ENCODE results near the gene TEC. TPM values are rescaled to one million over a fixed set of nuclear protein-coding genes. Genes with fewer than 3 reads are reported as not detected.

Gene TEC
- polyA plus RNA-seq, 1 donor (not counting 4 experiments of a cell fraction or from before 2014, with no cell fraction given) = 0.39 TPM

GRCh38 chr4:48297256-48297846, 27.7 kb upstream of the TEC start:
- H3K27ac ChIP-seq (ENCODE audit: control insufficient read depth, insufficient read depth, low read length) = no peak overlapping the region
- dilution Hi-C loops (cut with MboI; ENCODE audit: extremely low pct_ligation_motif_present, low sequenced_read_pairs) = no loop called here
- H3K4me3 ChIP-seq (ENCODE audit: control insufficient read depth in 2 of 3, extremely low read depth in 1 of 3, insufficient read depth in 2 of 3, low read depth in 1 of 3, low read length in 3 of 3) = no peak overlapping the region
- H3K9ac ChIP-seq (ENCODE audit: control insufficient read depth, extremely low read depth, insufficient read depth, low read length) = no peak overlapping the region
- H3K36me3 ChIP-seq (ENCODE audit: control insufficient read depth in 2 of 2, extremely low read depth in 1 of 2, insufficient read depth in 2 of 2, low read length in 2 of 2) = no peaks in the 10 kb centered on the region
- no peak overlapping the region for H3K4me2 ChIP-seq (ENCODE audit: control insufficient read depth, extremely low read depth, insufficient read depth, low read depth, low read length)
- no peaks in the 10 kb centered on the region for H3K4me1 ChIP-seq (ENCODE audit: control insufficient read depth, extremely low read depth, insufficient read depth, low read length)
- H3K9me3 ChIP-seq (ENCODE audit: control insufficient read depth, low read depth, low read length) = no peaks in the 10 kb centered on the region
- no peak overlapping the region for H2AFZ ChIP-seq (ENCODE audit: control insufficient read depth, low read length)
- H4K20me1 ChIP-seq (ENCODE audit: control insufficient read depth, extremely low read depth, insufficient read depth, low read length) = no peaks in the 10 kb centered on the region
- H3K27me3 ChIP-seq (ENCODE audit: control insufficient read depth, extremely low read depth, insufficient read depth, low read length) = no peaks in the 10 kb centered on the region
- no peaks in the 10 kb centered on the region for H3K79me2 ChIP-seq (ENCODE audit: control insufficient read depth, insufficient read depth, low read length)
- TF ChIP-seq EZH2 (IDR thresholded peaks at IDR 0.05; ENCODE audit: low read length) = no peak
- TF ChIP-seq CTCF (optimal IDR thresholded peaks at IDR 0.05 in 1 of 3, IDR thresholded peaks at IDR 0.05 in 1 of 3, conservative IDR thresholded peaks at IDR 0.05 in 1 of 3; ENCODE audit: extremely low read depth in 1 of 3, insufficient read depth in 2 of 3, low read length in 3 of 3) = no peak
- H3K9me1 ChIP-seq (ENCODE audit: control insufficient read depth, extremely low read depth, insufficient read depth, low read length) = no peaks in the 10 kb centered on the region
- FAIRE-seq = no peak
- DNase-seq (ENCODE audit: low read depth, low spot score) = no peak

GRCh38 chr4:48296365-48296764, 26.7 kb upstream of the TEC start:
- dilution Hi-C loops (cut with MboI; ENCODE audit: extremely low pct_ligation_motif_present, low sequenced_read_pairs) = no loop called here
- Histone ChIP-seq H3K4me1 (ENCODE audit: control insufficient read depth, extremely low read depth, insufficient read depth, low read length) (no peaks in the 10 kb centered on the region), H3K9me1 (ENCODE audit: control insufficient read depth, extremely low read depth, insufficient read depth, low read length) (no peaks in the 10 kb centered on the region), H3K9me3 (ENCODE audit: control insufficient read depth, low read depth, low read length) (no peaks in the 10 kb centered on the region), H4K20me1 (ENCODE audit: control insufficient read depth, extremely low read depth, insufficient read depth, low read length) (no peaks in the 10 kb centered on the region), H3K9ac (ENCODE audit: control insufficient read depth, extremely low read depth, insufficient read depth, low read length) (no peak overlapping the region), H2AFZ (ENCODE audit: control insufficient read depth, low read length) (no peak overlapping the region), H3K36me3 (ENCODE audit: control insufficient read depth in 2 of 2, extremely low read depth in 1 of 2, insufficient read depth in 2 of 2, low read length in 2 of 2) (no peaks in the 10 kb centered on the region), H3K79me2 (ENCODE audit: control insufficient read depth, insufficient read depth, low read length) (no peaks in the 10 kb centered on the region), H3K4me3 (ENCODE audit: control insufficient read depth in 2 of 3, extremely low read depth in 1 of 3, insufficient read depth in 2 of 3, low read depth in 1 of 3, low read length in 3 of 3) (no peak overlapping the region), H3K27me3 (ENCODE audit: control insufficient read depth, extremely low read depth, insufficient read depth, low read length) (no peaks in the 10 kb centered on the region), H3K27ac (ENCODE audit: control insufficient read depth, insufficient read depth, low read length) (no peak overlapping the region), H3K4me2 (ENCODE audit: control insufficient read depth, extremely low read depth, insufficient read depth, low read depth, low read length) (peak overlapping the region; percentile 16)
- DNase-seq (ENCODE audit: low read depth, low spot score) = no peak
- TF ChIP-seq CTCF (optimal IDR thresholded peaks at IDR 0.05 in 1 of 3, IDR thresholded peaks at IDR 0.05 in 1 of 3, conservative IDR thresholded peaks at IDR 0.05 in 1 of 3; ENCODE audit: extremely low read depth in 1 of 3, insufficient read depth in 2 of 3, low read length in 3 of 3) (no peak), EZH2 (IDR thresholded peaks at IDR 0.05; ENCODE audit: low read length) (no peak)
- no peak for FAIRE-seq

All from keratinocyte (primary cell).